ENCODE results near the gene TGIF2.

DNA sequence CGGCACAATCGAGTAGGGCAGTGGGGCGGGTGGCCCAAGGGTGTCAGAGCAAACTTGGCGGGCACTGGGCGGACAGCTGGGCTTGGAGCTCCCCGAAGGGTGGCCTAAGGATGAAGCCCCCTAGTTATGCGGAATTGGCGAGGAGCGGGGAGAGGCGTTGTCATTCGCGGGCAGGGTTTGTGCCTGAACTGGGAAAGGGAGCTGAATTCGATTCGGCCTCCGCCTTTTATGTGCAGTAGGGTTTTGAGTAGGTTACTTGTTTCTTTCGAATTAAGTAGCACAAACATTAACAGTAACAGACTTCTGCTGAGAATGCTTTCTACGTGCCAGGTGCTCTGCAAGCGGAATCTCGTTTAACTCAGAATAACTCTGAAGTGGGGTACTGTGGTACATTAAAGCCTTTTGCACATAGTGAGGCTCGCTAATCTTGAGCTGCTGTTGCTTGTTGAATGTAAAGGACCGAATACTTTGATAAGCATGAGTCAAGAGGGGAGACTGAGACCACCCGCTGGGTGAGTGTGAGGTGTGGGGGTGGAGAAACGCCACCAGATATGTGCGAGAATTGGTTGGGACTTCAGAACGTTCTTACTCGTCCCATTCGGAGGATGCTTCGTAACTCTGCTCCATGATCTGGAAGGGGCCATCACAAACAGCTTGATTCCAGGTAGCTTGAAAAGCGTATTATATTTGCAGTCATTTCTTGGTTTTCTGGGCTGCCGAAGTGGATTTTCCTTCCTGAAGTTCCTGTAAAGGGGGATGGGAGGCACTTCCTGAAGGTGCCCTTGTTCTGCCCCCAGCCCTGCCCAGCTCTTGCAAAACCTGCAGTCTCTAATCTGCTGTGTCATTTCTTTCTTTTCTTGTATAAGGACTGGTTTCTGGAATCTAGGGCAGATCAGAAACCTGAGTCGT lies 33.0 kb downstream of the TGIF2 start:
- TF ChIP-seq NR2C2 (CRISPR knock-in tag; IDR thresholded peaks at IDR 0.05) = no peak
- TF ChIP-seq, protein P1, sequence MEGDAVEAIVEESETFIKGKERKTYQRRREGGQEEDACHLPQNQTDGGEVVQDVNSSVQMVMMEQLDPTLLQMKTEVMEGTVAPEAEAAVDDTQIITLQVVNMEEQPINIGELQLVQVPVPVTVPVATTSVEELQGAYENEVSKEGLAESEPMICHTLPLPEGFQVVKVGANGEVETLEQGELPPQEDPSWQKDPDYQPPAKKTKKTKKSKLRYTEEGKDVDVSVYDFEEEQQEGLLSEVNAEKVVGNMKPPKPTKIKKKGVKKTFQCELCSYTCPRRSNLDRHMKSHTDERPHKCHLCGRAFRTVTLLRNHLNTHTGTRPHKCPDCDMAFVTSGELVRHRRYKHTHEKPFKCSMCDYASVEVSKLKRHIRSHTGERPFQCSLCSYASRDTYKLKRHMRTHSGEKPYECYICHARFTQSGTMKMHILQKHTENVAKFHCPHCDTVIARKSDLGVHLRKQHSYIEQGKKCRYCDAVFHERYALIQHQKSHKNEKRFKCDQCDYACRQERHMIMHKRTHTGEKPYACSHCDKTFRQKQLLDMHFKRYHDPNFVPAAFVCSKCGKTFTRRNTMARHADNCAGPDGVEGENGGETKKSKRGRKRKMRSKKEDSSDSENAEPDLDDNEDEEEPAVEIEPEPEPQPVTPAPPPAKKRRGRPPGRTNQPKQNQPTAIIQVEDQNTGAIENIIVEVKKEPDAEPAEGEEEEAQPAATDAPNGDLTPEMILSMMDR (IDR thresholded peaks at IDR 0.05) = no peak
- TF ChIP-seq TCF7 (CRISPR knock-in tag; IDR thresholded peaks at IDR 0.05; ENCODE audit: low read depth) = no peak
- no peak for TF ChIP-seq NR1H2 (CRISPR knock-in tag; IDR thresholded peaks at IDR 0.05)
- TF ChIP-seq, protein P2, sequence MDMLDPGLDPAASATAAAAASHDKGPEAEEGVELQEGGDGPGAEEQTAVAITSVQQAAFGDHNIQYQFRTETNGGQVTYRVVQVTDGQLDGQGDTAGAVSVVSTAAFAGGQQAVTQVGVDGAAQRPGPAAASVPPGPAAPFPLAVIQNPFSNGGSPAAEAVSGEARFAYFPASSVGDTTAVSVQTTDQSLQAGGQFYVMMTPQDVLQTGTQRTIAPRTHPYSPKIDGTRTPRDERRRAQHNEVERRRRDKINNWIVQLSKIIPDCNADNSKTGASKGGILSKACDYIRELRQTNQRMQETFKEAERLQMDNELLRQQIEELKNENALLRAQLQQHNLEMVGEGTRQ (CRISPR knock-in tag; IDR thresholded peaks at IDR 0.05) = no peak
